C4-2B (cell line): Measurements from ENCODE around the gene MYEF2.

Source experiments
- H3K27ac ChIP-seq: fragments of 450-650 bp; 2 replicates; pipeline ENCODE4 v1.5.1; 2017
- ZFX ChIP-seq: fragments of 450-650 bp; IDR thresholded peaks from 2 replicates; pipeline ENCODE4 v1.6.1; 2017
- TF ChIP-seq, protein P1 (sequence below): fragments of 450-650 bp; conservative IDR thresholded peaks from 2 replicates; pipeline ENCODE4 v1.5.1; 2017; ENCODE audit warnings: mild to moderate bottlenecking

The MYEF2 gene

DNA sequence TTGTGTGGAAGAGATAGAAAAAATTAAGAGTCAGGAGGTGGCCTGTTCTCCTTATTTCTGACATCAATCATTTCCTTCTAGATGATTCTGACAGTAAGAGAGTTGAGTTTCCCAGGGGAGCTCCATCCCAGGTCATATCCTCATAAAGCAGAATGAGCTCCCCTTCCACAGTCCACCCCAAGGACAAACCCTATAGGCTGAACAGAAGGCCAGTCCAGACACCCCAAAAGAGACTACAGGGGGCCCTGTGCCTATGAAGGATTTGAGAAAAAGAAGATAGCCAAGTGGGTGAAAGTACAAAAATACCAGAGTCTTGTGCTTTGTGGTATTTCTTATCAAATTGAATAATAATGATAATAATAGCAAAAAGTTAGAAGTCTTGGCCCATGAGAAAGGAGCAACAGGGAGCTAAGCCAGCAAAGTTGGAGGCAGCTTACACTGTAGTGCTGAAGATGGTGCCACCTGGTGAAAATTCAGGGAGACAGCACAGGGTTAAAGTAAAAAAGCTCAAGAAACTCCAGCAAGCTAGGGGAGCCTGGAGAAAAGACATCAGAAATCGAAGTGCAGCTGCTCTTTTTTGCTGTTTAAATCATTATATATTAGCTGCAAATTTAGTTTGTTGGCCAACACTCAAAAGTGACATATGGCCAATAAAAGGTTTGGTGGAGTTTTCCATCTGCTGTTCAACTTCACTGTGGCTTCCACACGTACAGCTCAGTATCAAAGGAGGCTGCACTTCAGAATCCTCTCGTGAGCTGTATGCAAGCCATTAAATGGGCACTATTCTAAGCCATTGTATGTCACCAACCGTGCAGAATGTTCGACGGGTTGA, 93.1 kb downstream of the MYEF2 start:
- peak overlapping the region; percentile 35; the same call in 1 of the 2 replicates for H3K27ac ChIP-seq
- TF ChIP-seq ZFX = no peak
- TF ChIP-seq, protein P1, sequence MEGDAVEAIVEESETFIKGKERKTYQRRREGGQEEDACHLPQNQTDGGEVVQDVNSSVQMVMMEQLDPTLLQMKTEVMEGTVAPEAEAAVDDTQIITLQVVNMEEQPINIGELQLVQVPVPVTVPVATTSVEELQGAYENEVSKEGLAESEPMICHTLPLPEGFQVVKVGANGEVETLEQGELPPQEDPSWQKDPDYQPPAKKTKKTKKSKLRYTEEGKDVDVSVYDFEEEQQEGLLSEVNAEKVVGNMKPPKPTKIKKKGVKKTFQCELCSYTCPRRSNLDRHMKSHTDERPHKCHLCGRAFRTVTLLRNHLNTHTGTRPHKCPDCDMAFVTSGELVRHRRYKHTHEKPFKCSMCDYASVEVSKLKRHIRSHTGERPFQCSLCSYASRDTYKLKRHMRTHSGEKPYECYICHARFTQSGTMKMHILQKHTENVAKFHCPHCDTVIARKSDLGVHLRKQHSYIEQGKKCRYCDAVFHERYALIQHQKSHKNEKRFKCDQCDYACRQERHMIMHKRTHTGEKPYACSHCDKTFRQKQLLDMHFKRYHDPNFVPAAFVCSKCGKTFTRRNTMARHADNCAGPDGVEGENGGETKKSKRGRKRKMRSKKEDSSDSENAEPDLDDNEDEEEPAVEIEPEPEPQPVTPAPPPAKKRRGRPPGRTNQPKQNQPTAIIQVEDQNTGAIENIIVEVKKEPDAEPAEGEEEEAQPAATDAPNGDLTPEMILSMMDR = peak; percentile 82
